ENCODE data around the gene MRPL52.

- TF ChIP-seq CTCF (IDR thresholded peaks at IDR 0.05) = no peak
- TF ChIP-seq POLR2A (IDR thresholded peaks at IDR 0.05) = no peak
These were observed 15.4 kb downstream of the MRPL52 start for GRCh38 chr14:22845103-22845394.

Data from body of pancreas (tissue), 4 donors.